ENCODE measurements around the gene FBXL2. TPM values are rescaled to one million over a fixed set of nuclear protein-coding genes. Genes with fewer than 3 reads are reported as not detected.
A peak's percentile ranks its signal among the peaks of the same experiment; 100 is the strongest.

FBXL2 gene
- total RNA-seq, 1 experiment from 2014 or later = 9.8 TPM

GRCh38 chr3:33392703-33393125, 115.5 kb downstream of the FBXL2 start:
- H3K4me1 Mint-ChIP-seq (ENCODE audit: insufficient read depth, unreplicated experiment) = peaks cover 14% of the 10 kb centered on the region
- H3K4me3 Mint-ChIP-seq (ENCODE audit: unreplicated experiment) = no peak overlapping the region
- peak overlapping the region; percentile 13 for H3K27ac Mint-ChIP-seq (ENCODE audit: low read depth, unreplicated experiment)
- no TSS peak for BruUV-seq (replicated peaks)
- H3K9me3 Mint-ChIP-seq (ENCODE audit: unreplicated experiment) = no peaks in the 10 kb centered on the region
- peaks cover 87% of the 10 kb centered on the region for H3K36me3 Mint-ChIP-seq (ENCODE audit: insufficient read depth, unreplicated experiment)
- intact Hi-C loops (cut with micrococcal nuclease) = loop anchor here (2.0 to 5.0 kb wide), 2 partner anchors 45 to 324 kb away; no protein-coding TSS in a partner anchor
- H3K27me3 Mint-ChIP-seq (ENCODE audit: insufficient read depth, unreplicated experiment) = no peaks in the 10 kb centered on the region
- DNase-seq (ENCODE audit: unreplicated experiment) = peak; percentile 93
- ChIA-PET POLR2A (no interaction called here), CTCF (no interaction called here)
- no peak for TF ChIP-seq CTCF (IDR thresholded peaks at IDR 0.05; ENCODE audit: unreplicated experiment)

GRCh38 chr3:33394403-33395054, 117.3 kb downstream of the FBXL2 start:
- no peak overlapping the region for H3K4me3 Mint-ChIP-seq (ENCODE audit: unreplicated experiment)
- H3K27me3 Mint-ChIP-seq (ENCODE audit: insufficient read depth, unreplicated experiment) = no peaks in the 10 kb centered on the region
- intact Hi-C loops (cut with micrococcal nuclease) = loop anchor here (5.0 kb wide), 1 partner anchor 43 kb away; no protein-coding TSS in a partner anchor
- peaks cover 14% of the 10 kb centered on the region for H3K4me1 Mint-ChIP-seq (ENCODE audit: insufficient read depth, unreplicated experiment)
- no TSS peak for BruUV-seq (replicated peaks)
- peaks cover 86% of the 10 kb centered on the region for H3K36me3 Mint-ChIP-seq (ENCODE audit: insufficient read depth, unreplicated experiment)
- no peak for TF ChIP-seq CTCF (IDR thresholded peaks at IDR 0.05; ENCODE audit: unreplicated experiment)
- CTCF ChIA-PET = interaction anchor here (0.6 to 1.8 kb wide), 5 partner anchors 20 to 1671 kb away, joined by 3 to 9 read pairs (median 4); no protein-coding TSS in a partner anchor
- H3K9me3 Mint-ChIP-seq (ENCODE audit: unreplicated experiment) = no peaks in the 10 kb centered on the region
- POLR2A ChIA-PET = interaction anchor here (0.6 to 1.5 kb wide), 4 partner anchors 9 to 405 kb away, joined by 3 to 5 read pairs (median 4); no protein-coding TSS in a partner anchor
- H3K27ac Mint-ChIP-seq (ENCODE audit: low read depth, unreplicated experiment) = no peak overlapping the region
- no peak for DNase-seq (ENCODE audit: unreplicated experiment)

- Mint-ChIP-seq H3K27ac (ENCODE audit: low read depth, unreplicated experiment) (no peak overlapping the region), H3K4me1 (ENCODE audit: insufficient read depth, unreplicated experiment) (peaks cover 20% of the 10 kb centered on the region), H3K27me3 (ENCODE audit: insufficient read depth, unreplicated experiment) (no peaks in the 10 kb centered on the region), H3K9me3 (ENCODE audit: unreplicated experiment) (no peaks in the 10 kb centered on the region), H3K36me3 (ENCODE audit: insufficient read depth, unreplicated experiment) (peaks cover 73% of the 10 kb centered on the region), H3K4me3 (ENCODE audit: unreplicated experiment) (no peak overlapping the region)
- DNase-seq (ENCODE audit: unreplicated experiment) = no peak
- CTCF ChIA-PET = interaction anchor here (0.6 to 2.0 kb wide), 3 partner anchors 24 to 924 kb away, joined by 3 to 9 read pairs (median 5); no protein-coding TSS in a partner anchor
- POLR2A ChIA-PET = no interaction called here
- no peak for TF ChIP-seq CTCF (IDR thresholded peaks at IDR 0.05; ENCODE audit: unreplicated experiment)
- intact Hi-C loops (cut with micrococcal nuclease) = no loop called here
- BruUV-seq (replicated peaks) = no TSS peak
Observed at GRCh38 chr3:33395900-33396299, 118.7 kb downstream of the FBXL2 start.

- no peaks in the 10 kb centered on the region for H3K27me3 Mint-ChIP-seq (ENCODE audit: insufficient read depth, unreplicated experiment)
- peaks cover 67% of the 10 kb centered on the region for H3K36me3 Mint-ChIP-seq (ENCODE audit: insufficient read depth, unreplicated experiment)
- no peak for DNase-seq (ENCODE audit: unreplicated experiment)
- TF ChIP-seq CTCF (IDR thresholded peaks at IDR 0.05; ENCODE audit: unreplicated experiment) = no peak
- no TSS peak for BruUV-seq (replicated peaks)
- H3K27ac Mint-ChIP-seq (ENCODE audit: low read depth, unreplicated experiment) = no peak overlapping the region
- intact Hi-C loops (cut with micrococcal nuclease) = no loop called here
- H3K4me3 Mint-ChIP-seq (ENCODE audit: unreplicated experiment) = no peak overlapping the region
- no peaks in the 10 kb centered on the region for H3K9me3 Mint-ChIP-seq (ENCODE audit: unreplicated experiment)
- H3K4me1 Mint-ChIP-seq (ENCODE audit: insufficient read depth, unreplicated experiment) = peaks cover 13% of the 10 kb centered on the region
- ChIA-PET POLR2A (interaction anchor here (0.9 kb wide), 1 partner anchor 29 kb away, joined by 3 read pairs; no protein-coding TSS in a partner anchor), CTCF (no interaction called here)
Observed at GRCh38 chr3:33398410-33398809, 121.2 kb downstream of the FBXL2 start.
